OCI-LY7 (cell line): ENCODE measurements around the gene CLRN3. TPM values are rescaled to one million over a fixed set of nuclear protein-coding genes. Genes with fewer than 3 reads are reported as not detected.

Experiments
- BruUV-seq: library from RNA; stranded (reverse); fragments of 400-500 nt; replicated peaks from 2 replicates; lab custom pipeline; 2021; lab: Mats Ljungman, UMichigan
- CTCF ChIA-PET: fragments of 300-600 bp; sonication (Branson Sonifier 250); formaldehyde crosslinking; loops from one replicate; lab custom pipeline; 2022; ENCODE audit warnings: antibody characterized with exemption; ENCODE audit not compliant: unreplicated experiment; lab: Charles Lee
- POLR2A ChIA-PET: fragments of 300-600 bp; sonication (Branson Sonifier 250); formaldehyde crosslinking; loops from one replicate; lab custom pipeline; 2022; ENCODE audit warnings: antibody characterized with exemption; lab: Charles Lee
- DNase-seq: peaks from one replicate; pipeline ENCODE4 v3.0.0-alpha.2; 2015; ENCODE audit warnings: low spot score
- H2AFZ ChIP-seq: fragments of 200-600 bp; sonication (generic), shearing (Covaris generic); 2 replicates; pipeline ENCODE4 v1.6.1; 2014; ENCODE audit warnings: mild to moderate bottlenecking, antibody characterized with exemption, low read length, moderate library complexity
- H3K27ac ChIP-seq: fragments of 200-600 bp; sonication (generic); 2 replicates; pipeline ENCODE4 v1.5.1; 2014; ENCODE audit warnings: mixed run types, low read depth, mild to moderate bottlenecking, moderate library complexity, low read length, inconsistent platforms; ENCODE audit not compliant: poor library complexity, severe bottlenecking
- H3K36me3 ChIP-seq: fragments of 200-600 bp; sonication (generic); 2 replicates; pipeline ENCODE4 v1.6.1; 2014; ENCODE audit warnings: mild to moderate bottlenecking, antibody characterized with exemption, low read length, moderate library complexity, mixed read lengths; ENCODE audit not compliant: insufficient read depth
- H3K4me1 ChIP-seq: fragments of 200-600 bp; sonication (generic); 2 replicates; pipeline ENCODE4 v1.5.1; 2014; ENCODE audit warnings: mild to moderate bottlenecking, low read length; ENCODE audit not compliant: insufficient read depth, poor library complexity, severe bottlenecking
- H3K4me2 ChIP-seq: fragments of 200-600 bp; sonication (generic); 2 replicates; pipeline ENCODE4 v1.6.1; 2014; ENCODE audit warnings: mild to moderate bottlenecking, low read length
- H3K4me3 ChIP-seq: fragments of 200-600 bp; sonication (generic); 2 replicates; pipeline ENCODE4 v1.5.1; 2014; ENCODE audit warnings: mild to moderate bottlenecking, low read depth, low read length; ENCODE audit not compliant: poor library complexity, severe bottlenecking
- H3K79me2 ChIP-seq: fragments of 200-600 bp; sonication (generic); 2 replicates; pipeline ENCODE4 v1.6.1; 2016; ENCODE audit warnings: low read depth, mild to moderate bottlenecking, low read length, moderate library complexity, mixed read lengths; ENCODE audit not compliant: insufficient read depth
- H3K9me2 ChIP-seq: fragments of 200-600 bp; sonication (generic); 2 replicates; pipeline ENCODE4 v1.6.1; 2016; ENCODE audit warnings: mild to moderate bottlenecking, low read length, mixed read lengths; ENCODE audit not compliant: insufficient read depth
- H3K9me3 ChIP-seq: fragments of 200-600 bp; sonication (generic); 2 replicates; pipeline ENCODE4 v1.6.1; 2014; ENCODE audit warnings: mild to moderate bottlenecking, mixed run types, low read length, mixed read lengths
- H4K20me1 ChIP-seq: fragments of 200-600 bp; sonication (generic); 2 replicates; pipeline ENCODE4 v1.6.1; 2014; ENCODE audit warnings: mild to moderate bottlenecking, antibody characterized with exemption, low read length, moderate library complexity, mixed read lengths; ENCODE audit not compliant: insufficient read depth
- EZH2phosphoT487 ChIP-seq: fragments of 200-600 bp; sonication (generic); IDR thresholded peaks from 2 replicates; pipeline ENCODE4 v1.6.1; 2018; ENCODE audit warnings: low read depth, borderline replicate concordance, mild to moderate bottlenecking, mixed run types, antibody characterized with exemption, low read length, moderate library complexity, mixed read lengths
- intact Hi-C: fragments of 100-400 bp; cut with micrococcal nuclease; formaldehyde crosslinking; loops from one replicate; pipeline ENCODE4 v1.10.0; 2022; ENCODE audit not compliant: unreplicated experiment
- total RNA-seq, 2 experiments: library from RNA; depleted of rRNA in 1 of 2; stranded (reverse); fragments of >200 nt in 1 of 2; shearing (Covaris generic) in 1 of 2; gene quantifications; 2 replicates each; pipeline ENCODE4 v1.2.3, GENCODE V29; 2014 to 2022
- TF ChIP-seq, protein P1 (sequence below): fragments of 200-600 bp; sonication (generic); conservative IDR thresholded peaks from 2 replicates; pipeline ENCODE4 v1.5.1; 2014; ENCODE audit warnings: mild to moderate bottlenecking, antibody characterized with exemption, low read length, moderate library complexity, mixed read lengths

Gene CLRN3
- total RNA-seq, 2 experiments from 2014 or later, result not detected

DNA sequence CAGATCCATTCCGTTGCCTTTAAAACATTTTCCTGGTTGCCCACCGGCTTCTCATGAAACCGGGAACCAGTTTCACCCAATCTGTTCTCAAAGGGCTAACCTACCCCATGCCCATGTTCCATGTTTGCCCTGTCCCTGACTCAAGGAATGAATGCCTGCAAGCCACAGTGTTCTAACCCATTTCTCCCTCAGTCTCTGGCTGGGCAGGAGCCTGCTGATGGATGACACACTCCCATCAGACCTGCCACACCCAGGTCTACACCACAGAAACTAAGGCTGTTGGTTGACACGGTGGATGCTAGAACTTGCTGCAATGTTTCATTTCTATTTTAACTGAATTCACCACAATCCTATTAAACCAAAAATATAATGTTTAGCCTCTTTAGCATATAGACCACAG lies 15.6 kb downstream of the CLRN3 start:
- no peak for TF ChIP-seq EZH2phosphoT487
- TF ChIP-seq, protein P1, sequence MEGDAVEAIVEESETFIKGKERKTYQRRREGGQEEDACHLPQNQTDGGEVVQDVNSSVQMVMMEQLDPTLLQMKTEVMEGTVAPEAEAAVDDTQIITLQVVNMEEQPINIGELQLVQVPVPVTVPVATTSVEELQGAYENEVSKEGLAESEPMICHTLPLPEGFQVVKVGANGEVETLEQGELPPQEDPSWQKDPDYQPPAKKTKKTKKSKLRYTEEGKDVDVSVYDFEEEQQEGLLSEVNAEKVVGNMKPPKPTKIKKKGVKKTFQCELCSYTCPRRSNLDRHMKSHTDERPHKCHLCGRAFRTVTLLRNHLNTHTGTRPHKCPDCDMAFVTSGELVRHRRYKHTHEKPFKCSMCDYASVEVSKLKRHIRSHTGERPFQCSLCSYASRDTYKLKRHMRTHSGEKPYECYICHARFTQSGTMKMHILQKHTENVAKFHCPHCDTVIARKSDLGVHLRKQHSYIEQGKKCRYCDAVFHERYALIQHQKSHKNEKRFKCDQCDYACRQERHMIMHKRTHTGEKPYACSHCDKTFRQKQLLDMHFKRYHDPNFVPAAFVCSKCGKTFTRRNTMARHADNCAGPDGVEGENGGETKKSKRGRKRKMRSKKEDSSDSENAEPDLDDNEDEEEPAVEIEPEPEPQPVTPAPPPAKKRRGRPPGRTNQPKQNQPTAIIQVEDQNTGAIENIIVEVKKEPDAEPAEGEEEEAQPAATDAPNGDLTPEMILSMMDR, result no peak
- ChIA-PET POLR2A (no interaction called here), CTCF (no interaction called here)
- no peak overlapping the region for H3K4me2 ChIP-seq
- no TSS peak for BruUV-seq
- H3K36me3 ChIP-seq, result no peaks in the 10 kb centered on the region
- DNase-seq, result no peak
- H3K4me1 ChIP-seq, result peaks cover 9% of the 10 kb centered on the region
- no peaks in the 10 kb centered on the region for H3K79me2 ChIP-seq
- intact Hi-C loops, result no loop called here
- H2AFZ ChIP-seq, result no peak overlapping the region
- H4K20me1 ChIP-seq, result no peaks in the 10 kb centered on the region
- no peak overlapping the region for H3K27ac ChIP-seq
- H3K9me2 ChIP-seq, result no peaks in the 10 kb centered on the region
- no peak overlapping the region for H3K4me3 ChIP-seq
- H3K9me3 ChIP-seq, result no peaks in the 10 kb centered on the region

DNA sequence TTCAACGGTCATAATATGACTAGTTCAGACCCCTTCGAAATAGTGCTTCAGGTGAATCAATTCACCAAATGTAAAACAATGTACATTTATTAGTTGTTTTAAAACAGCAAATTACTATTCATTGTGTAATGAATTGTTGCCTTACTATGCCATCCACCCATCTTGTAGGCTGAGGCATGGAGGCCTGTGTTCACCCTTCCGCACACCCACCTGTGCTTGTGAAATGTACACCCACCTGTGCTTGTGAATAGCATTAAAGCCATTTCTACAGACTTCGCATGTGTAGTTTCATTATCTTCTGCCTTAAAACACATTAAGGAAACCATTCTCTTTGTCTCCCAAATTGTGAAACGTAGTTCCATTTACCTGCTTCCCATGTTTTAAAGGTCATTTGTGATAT lies 16.8 kb downstream of the CLRN3 start:
- CTCF ChIA-PET, result no interaction called here
- BruUV-seq, result no TSS peak
- Histone ChIP-seq H2AFZ (no peak overlapping the region), H3K4me3 (no peak overlapping the region), H3K9me2 (no peaks in the 10 kb centered on the region), H3K9me3 (no peaks in the 10 kb centered on the region), H4K20me1 (no peaks in the 10 kb centered on the region), H3K36me3 (no peaks in the 10 kb centered on the region), H3K4me1 (peaks cover 8% of the 10 kb centered on the region), H3K79me2 (no peaks in the 10 kb centered on the region), H3K4me2 (no peak overlapping the region), H3K27ac (no peak overlapping the region)
- intact Hi-C loops, result no loop called here
- POLR2A ChIA-PET, result no interaction called here
- no peak for DNase-seq
- no peak for TF ChIP-seq EZH2phosphoT487
- TF ChIP-seq, protein P1, result no peak

DNA sequence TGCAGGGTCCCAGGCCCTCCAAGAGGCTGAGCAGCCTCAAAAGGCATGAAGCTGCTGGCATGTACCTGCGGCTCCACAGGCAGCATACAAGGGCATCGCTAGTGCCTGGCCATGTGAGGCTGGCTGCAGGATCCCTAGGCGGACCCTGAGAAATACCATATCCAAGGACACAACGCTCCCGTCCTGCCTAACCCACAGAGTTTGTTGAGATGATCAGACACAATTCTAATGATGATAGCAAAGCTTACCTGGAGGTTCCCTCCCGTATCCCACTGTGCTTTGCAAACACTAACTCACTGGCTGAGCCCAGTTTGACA lies 17.3 kb downstream of the CLRN3 start:
- no peaks in the 10 kb centered on the region for H3K9me2 ChIP-seq
- no peak for DNase-seq
- H3K4me1 ChIP-seq, result peaks cover 3% of the 10 kb centered on the region
- BruUV-seq, result no TSS peak
- no peak overlapping the region for H3K27ac ChIP-seq
- H3K9me3 ChIP-seq, result no peaks in the 10 kb centered on the region
- no peaks in the 10 kb centered on the region for H4K20me1 ChIP-seq
- no peaks in the 10 kb centered on the region for H3K36me3 ChIP-seq
- CTCF ChIA-PET, result no interaction called here
- no peaks in the 10 kb centered on the region for H3K79me2 ChIP-seq
- no peak overlapping the region for H2AFZ ChIP-seq
- intact Hi-C loops, result no loop called here
- H3K4me3 ChIP-seq, result no peak overlapping the region
- no peak overlapping the region for H3K4me2 ChIP-seq
- POLR2A ChIA-PET, result no interaction called here
- TF ChIP-seq, protein P1, result no peak
- TF ChIP-seq EZH2phosphoT487, result no peak
